ENCODE measurements around the gene PACSIN2. TPM values are rescaled to one million over a fixed set of nuclear protein-coding genes. Genes with fewer than 3 reads are reported as not detected.

PACSIN2 gene
- total and polyA plus RNA-seq, 2 experiments from 2014 or later: 23.5 to 57.3 TPM

DNA sequence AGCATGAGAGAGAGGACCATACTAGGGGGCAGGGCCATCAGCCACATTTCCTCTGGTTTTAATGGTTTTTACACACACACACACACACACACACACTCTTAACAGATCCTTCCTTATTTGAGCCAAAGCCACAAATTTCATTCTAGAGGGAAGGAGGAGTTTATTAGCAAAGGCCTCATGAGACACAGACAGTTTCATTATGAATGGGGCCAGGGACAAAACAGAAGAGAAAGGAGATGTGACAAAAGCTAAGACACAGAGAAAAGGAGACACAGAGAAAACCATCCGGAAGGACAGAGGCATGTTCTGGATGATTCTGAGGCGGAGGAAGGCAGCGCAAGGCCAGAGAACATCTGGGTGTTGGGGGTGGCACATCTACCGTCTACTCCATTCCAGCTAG, 125.6 kb downstream of the PACSIN2 start:
- Histone ChIP-seq H3K4me1 (ENCODE audit: insufficient read depth) (no peaks in the 10 kb centered on the region), H2AFZ (no peak overlapping the region), H3K27me3 (ENCODE audit: insufficient read depth) (no peaks in the 10 kb centered on the region), H3K27ac (ENCODE audit: low read depth) (no peak overlapping the region), H3K36me3 (ENCODE audit: insufficient read depth) (peaks cover 4% of the 10 kb centered on the region; the same call in 1 of the 2 replicates), H3K9me2 (ENCODE audit: insufficient read depth) (no peaks in the 10 kb centered on the region), H4K20me1 (replicated peaks; ENCODE audit: insufficient read depth) (peaks cover 10% of the 10 kb centered on the region; the same call in 1 of the 2 replicates), H3K79me2 (replicated peaks; ENCODE audit: insufficient read depth) (no peaks in the 10 kb centered on the region; the same call in 1 of the 2 replicates), H3F3A (replicated peaks; ENCODE audit: low read depth) (no peaks in the 10 kb centered on the region), H3K4me2 (no peak overlapping the region), H3K4me3 (no peak overlapping the region)
- Mint-ChIP-seq H3K36me3 (ENCODE audit: low read depth) (peaks cover 32% of the 10 kb centered on the region), H3K27ac (no peak overlapping the region), H3K4me3 (no peak overlapping the region), H3K27me3 (ENCODE audit: insufficient read depth, low read depth, poor library complexity) (peaks cover 6% of the 10 kb centered on the region), H3K4me1 (no peaks in the 10 kb centered on the region), H3K9me3 (no peaks in the 10 kb centered on the region)
- DNase-seq (ENCODE audit: low spot score): no peak
- no peak for ATAC-seq
- no peak for TF ChIP-seq EZH2 (IDR thresholded peaks at IDR 0.05; ENCODE audit: low read depth, unreplicated experiment)
- TF ChIP-seq CREB1 (CRISPR knock-in tag; IDR thresholded peaks at IDR 0.05; ENCODE audit: low read depth): no peak
- TF ChIP-seq ZNF331 (CRISPR knock-in tag; IDR thresholded peaks at IDR 0.05; ENCODE audit: low read depth): no peak
- no peak for TF ChIP-seq EZH2phosphoT487 (IDR thresholded peaks at IDR 0.05; ENCODE audit: unreplicated experiment)
- no peak for TF ChIP-seq STAT1 (IDR thresholded peaks at IDR 0.05; ENCODE audit: unreplicated experiment)
- no peak for TF ChIP-seq CTCF (conservative IDR thresholded peaks at IDR 0.05; ENCODE audit: low read depth in 2 of 2)
- TF ChIP-seq, protein P1, sequence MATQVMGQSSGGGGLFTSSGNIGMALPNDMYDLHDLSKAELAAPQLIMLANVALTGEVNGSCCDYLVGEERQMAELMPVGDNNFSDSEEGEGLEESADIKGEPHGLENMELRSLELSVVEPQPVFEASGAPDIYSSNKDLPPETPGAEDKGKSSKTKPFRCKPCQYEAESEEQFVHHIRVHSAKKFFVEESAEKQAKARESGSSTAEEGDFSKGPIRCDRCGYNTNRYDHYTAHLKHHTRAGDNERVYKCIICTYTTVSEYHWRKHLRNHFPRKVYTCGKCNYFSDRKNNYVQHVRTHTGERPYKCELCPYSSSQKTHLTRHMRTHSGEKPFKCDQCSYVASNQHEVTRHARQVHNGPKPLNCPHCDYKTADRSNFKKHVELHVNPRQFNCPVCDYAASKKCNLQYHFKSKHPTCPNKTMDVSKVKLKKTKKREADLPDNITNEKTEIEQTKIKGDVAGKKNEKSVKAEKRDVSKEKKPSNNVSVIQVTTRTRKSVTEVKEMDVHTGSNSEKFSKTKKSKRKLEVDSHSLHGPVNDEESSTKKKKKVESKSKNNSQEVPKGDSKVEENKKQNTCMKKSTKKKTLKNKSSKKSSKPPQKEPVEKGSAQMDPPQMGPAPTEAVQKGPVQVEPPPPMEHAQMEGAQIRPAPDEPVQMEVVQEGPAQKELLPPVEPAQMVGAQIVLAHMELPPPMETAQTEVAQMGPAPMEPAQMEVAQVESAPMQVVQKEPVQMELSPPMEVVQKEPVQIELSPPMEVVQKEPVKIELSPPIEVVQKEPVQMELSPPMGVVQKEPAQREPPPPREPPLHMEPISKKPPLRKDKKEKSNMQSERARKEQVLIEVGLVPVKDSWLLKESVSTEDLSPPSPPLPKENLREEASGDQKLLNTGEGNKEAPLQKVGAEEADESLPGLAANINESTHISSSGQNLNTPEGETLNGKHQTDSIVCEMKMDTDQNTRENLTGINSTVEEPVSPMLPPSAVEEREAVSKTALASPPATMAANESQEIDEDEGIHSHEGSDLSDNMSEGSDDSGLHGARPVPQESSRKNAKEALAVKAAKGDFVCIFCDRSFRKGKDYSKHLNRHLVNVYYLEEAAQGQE (IDR thresholded peaks at IDR 0.05; ENCODE audit: unreplicated experiment): no peak
- TF ChIP-seq ZNF462 (CRISPR knock-in tag; IDR thresholded peaks at IDR 0.05): no peak
- TF ChIP-seq ZNF114 (CRISPR knock-in tag; IDR thresholded peaks at IDR 0.05): no peak
- TF ChIP-seq POLR2AphosphoS5 (IDR thresholded peaks at IDR 0.05; ENCODE audit: low read depth): no peak
- no peak for TF ChIP-seq JUNB (IDR thresholded peaks at IDR 0.05; ENCODE audit: unreplicated experiment)
- TF ChIP-seq, protein P2, sequence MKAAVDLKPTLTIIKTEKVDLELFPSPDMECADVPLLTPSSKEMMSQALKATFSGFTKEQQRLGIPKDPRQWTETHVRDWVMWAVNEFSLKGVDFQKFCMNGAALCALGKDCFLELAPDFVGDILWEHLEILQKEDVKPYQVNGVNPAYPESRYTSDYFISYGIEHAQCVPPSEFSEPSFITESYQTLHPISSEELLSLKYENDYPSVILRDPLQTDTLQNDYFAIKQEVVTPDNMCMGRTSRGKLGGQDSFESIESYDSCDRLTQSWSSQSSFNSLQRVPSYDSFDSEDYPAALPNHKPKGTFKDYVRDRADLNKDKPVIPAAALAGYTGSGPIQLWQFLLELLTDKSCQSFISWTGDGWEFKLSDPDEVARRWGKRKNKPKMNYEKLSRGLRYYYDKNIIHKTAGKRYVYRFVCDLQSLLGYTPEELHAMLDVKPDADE (IDR thresholded peaks at IDR 0.05): no peak
- no peak for TF ChIP-seq NANOG (IDR thresholded peaks at IDR 0.05; ENCODE audit: borderline replicate concordance)

Measured in GM23338 (cell line).